ENCODE data around the gene C6orf163.

Gene C6orf163

DNA sequence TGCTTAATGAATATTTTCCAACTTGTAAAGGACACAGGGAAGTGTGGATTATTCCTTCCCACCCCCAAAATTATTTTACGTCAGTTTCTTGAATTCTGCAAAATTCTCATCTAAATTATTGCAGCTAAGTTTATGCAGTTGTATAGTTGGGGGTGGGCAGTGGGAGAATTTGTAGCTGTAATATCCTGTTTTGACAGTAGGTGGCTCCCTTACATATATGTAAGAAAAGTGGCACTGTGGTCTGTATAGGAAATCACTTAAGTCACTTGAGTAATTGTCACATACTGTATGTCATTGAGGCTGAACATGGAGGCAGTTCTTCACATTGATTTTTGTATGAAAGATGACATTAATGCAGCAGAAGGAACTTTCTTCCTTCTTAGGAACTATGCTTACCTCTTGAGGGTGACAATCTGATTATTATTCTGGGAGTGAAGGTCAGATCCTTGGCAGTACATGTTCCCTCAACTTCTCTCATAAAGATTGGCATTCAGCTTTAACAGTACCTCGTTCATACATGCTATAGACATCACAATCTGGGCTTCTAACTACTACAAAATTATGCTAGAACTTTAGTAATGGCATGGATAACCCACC lies 48.5 kb downstream of the C6orf163 start:
- H3K27me3 ChIP-seq (ENCODE audit: control insufficient read depth, low read length): no peaks in the 10 kb centered on the region
- no peak overlapping the region for H3K4me3 ChIP-seq (ENCODE audit: low read length)
- H3K79me2 ChIP-seq (ENCODE audit: control insufficient read depth, low read length): no peaks in the 10 kb centered on the region
- H3F3A ChIP-seq (ENCODE audit: control insufficient read depth, insufficient read depth): no peaks in the 10 kb centered on the region
- H3K27ac ChIP-seq (ENCODE audit: low read depth, low read length): no peak overlapping the region
- H3K4me1 ChIP-seq (ENCODE audit: control insufficient read depth, low read length): peaks cover 15% of the 10 kb centered on the region
- H3K9me2 ChIP-seq (replicated peaks; ENCODE audit: control insufficient read depth, low read length): no peaks in the 10 kb centered on the region
- no peak overlapping the region for H3K4me2 ChIP-seq (ENCODE audit: low read length)
- TF ChIP-seq, protein P1, sequence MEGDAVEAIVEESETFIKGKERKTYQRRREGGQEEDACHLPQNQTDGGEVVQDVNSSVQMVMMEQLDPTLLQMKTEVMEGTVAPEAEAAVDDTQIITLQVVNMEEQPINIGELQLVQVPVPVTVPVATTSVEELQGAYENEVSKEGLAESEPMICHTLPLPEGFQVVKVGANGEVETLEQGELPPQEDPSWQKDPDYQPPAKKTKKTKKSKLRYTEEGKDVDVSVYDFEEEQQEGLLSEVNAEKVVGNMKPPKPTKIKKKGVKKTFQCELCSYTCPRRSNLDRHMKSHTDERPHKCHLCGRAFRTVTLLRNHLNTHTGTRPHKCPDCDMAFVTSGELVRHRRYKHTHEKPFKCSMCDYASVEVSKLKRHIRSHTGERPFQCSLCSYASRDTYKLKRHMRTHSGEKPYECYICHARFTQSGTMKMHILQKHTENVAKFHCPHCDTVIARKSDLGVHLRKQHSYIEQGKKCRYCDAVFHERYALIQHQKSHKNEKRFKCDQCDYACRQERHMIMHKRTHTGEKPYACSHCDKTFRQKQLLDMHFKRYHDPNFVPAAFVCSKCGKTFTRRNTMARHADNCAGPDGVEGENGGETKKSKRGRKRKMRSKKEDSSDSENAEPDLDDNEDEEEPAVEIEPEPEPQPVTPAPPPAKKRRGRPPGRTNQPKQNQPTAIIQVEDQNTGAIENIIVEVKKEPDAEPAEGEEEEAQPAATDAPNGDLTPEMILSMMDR (IDR thresholded peaks at IDR 0.05; ENCODE audit: low read depth, low read length, poor library complexity, severe bottlenecking): peak; percentile 78
- no peak for TF ChIP-seq EZH2phosphoT487 (IDR thresholded peaks at IDR 0.05; ENCODE audit: borderline replicate concordance, low read length)
- no peaks in the 10 kb centered on the region for H3K9me3 ChIP-seq (ENCODE audit: control insufficient read depth, insufficient read depth, low read length)
- no peaks in the 10 kb centered on the region for H4K20me1 ChIP-seq (ENCODE audit: control insufficient read depth, insufficient read depth, low read depth, low read length)
- no peaks in the 10 kb centered on the region for H3K36me3 ChIP-seq (ENCODE audit: control insufficient read depth, low read length)

DNA sequence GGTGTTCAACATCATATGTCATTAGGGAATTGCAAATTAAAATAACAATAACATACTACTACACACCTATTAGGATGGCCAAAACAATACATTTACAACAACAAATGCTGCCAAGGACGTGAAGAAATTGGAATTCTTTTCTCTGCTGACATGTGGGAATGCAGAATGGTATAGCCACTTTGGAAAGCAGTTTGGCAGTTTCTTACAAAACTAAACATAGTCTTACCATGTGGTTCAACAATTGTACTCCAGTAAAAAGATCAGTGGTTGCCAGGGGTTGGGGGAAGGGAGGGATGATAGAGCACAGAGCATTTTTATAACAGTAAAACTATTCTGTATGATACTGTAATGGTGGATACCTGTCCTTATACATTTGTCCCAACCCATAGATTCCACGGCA lies 50.8 kb downstream of the C6orf163 start:
- H3K27ac ChIP-seq (ENCODE audit: low read depth, low read length): no peak overlapping the region
- H3K4me2 ChIP-seq (ENCODE audit: low read length): no peak overlapping the region
- H3K9me3 ChIP-seq (ENCODE audit: control insufficient read depth, insufficient read depth, low read length): no peaks in the 10 kb centered on the region
- no peaks in the 10 kb centered on the region for H3K27me3 ChIP-seq (ENCODE audit: control insufficient read depth, low read length)
- no peaks in the 10 kb centered on the region for H3K9me2 ChIP-seq (replicated peaks; ENCODE audit: control insufficient read depth, low read length)
- H3F3A ChIP-seq (ENCODE audit: control insufficient read depth, insufficient read depth): no peaks in the 10 kb centered on the region
- H3K4me1 ChIP-seq (ENCODE audit: control insufficient read depth, low read length): peaks cover 15% of the 10 kb centered on the region
- H3K4me3 ChIP-seq (ENCODE audit: low read length): no peak overlapping the region
- no peaks in the 10 kb centered on the region for H3K36me3 ChIP-seq (ENCODE audit: control insufficient read depth, low read length)
- TF ChIP-seq, protein P1 (IDR thresholded peaks at IDR 0.05; ENCODE audit: low read depth, low read length, poor library complexity, severe bottlenecking): no peak
- TF ChIP-seq EZH2phosphoT487 (IDR thresholded peaks at IDR 0.05; ENCODE audit: borderline replicate concordance, low read length): no peak
- H4K20me1 ChIP-seq (ENCODE audit: control insufficient read depth, insufficient read depth, low read depth, low read length): no peaks in the 10 kb centered on the region
- no peaks in the 10 kb centered on the region for H3K79me2 ChIP-seq (ENCODE audit: control insufficient read depth, low read length)

DNA sequence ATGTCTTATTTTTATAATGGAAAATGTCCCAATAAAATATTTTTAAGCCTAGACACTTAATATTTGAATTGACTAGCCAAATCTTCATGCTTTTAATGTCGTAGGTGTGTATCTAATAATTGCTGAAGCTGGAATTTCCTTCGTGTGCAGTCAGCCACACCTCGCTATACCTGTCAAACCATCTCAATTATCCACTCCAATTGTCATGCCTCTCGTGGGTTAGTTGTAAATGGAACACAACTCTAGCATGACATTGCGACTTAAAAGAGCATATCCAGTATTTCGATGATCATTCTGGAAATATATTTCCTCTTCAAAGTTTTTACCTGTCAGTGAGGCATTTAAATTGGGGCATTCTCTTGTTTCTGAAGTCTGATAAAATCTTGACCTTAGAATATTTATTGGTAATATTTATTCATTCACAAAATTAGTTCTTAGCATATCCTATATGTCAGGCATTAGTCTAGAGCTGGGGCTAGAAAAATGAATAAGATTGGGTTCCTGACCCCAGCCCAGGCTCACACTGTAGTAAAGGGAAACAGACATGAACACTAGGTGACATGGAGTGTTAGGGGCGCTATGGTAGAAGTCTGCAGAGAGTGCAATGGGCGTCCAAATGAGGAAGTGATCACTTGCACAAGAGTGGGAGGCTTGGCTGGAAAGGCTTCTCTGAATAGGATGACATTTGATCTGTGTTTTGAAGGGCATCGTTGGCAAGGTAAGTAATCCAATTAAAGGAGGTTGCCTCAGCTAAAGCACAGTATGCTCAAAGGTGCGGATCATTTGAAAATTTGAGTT lies 52.2 kb downstream of the C6orf163 start:
- Histone ChIP-seq H3K4me1 (ENCODE audit: control insufficient read depth, low read length) (peaks cover 15% of the 10 kb centered on the region), H4K20me1 (ENCODE audit: control insufficient read depth, insufficient read depth, low read depth, low read length) (no peaks in the 10 kb centered on the region), H3K4me3 (ENCODE audit: low read length) (no peak overlapping the region), H3F3A (ENCODE audit: control insufficient read depth, insufficient read depth) (no peaks in the 10 kb centered on the region), H3K9me3 (ENCODE audit: control insufficient read depth, insufficient read depth, low read length) (no peaks in the 10 kb centered on the region), H3K27ac (ENCODE audit: low read depth, low read length) (no peak overlapping the region), H3K79me2 (ENCODE audit: control insufficient read depth, low read length) (no peaks in the 10 kb centered on the region), H3K36me3 (ENCODE audit: control insufficient read depth, low read length) (no peaks in the 10 kb centered on the region), H3K9me2 (replicated peaks; ENCODE audit: control insufficient read depth, low read length) (no peaks in the 10 kb centered on the region), H3K4me2 (ENCODE audit: low read length) (no peak overlapping the region), H3K27me3 (ENCODE audit: control insufficient read depth, low read length) (no peaks in the 10 kb centered on the region)
- TF ChIP-seq, protein P1 (IDR thresholded peaks at IDR 0.05; ENCODE audit: low read depth, low read length, poor library complexity, severe bottlenecking): peak; percentile 20
- TF ChIP-seq EZH2phosphoT487 (IDR thresholded peaks at IDR 0.05; ENCODE audit: borderline replicate concordance, low read length): no peak
